HEK293 (cell line): Measurements from ENCODE around the gene KRTAP13-3.

Source experiments
- CTCF ChIA-PET: fragments of 350-600 bp; formaldehyde crosslinking; extraction: SDS; loops from one replicate; lab custom pipeline; 2021; ENCODE audit warnings: antibody characterized with exemption; lab: Yijun Ruan, JAX
- POLR2A ChIA-PET: fragments of 300-600 bp; formaldehyde crosslinking; extraction: SDS; loops from one replicate; lab custom pipeline; 2020; ENCODE audit warnings: antibody characterized with exemption, inconsistent platforms; lab: Yijun Ruan, JAX
- H3K27ac ChIP-seq: fragments of 200-500 bp; sonication (Bioruptor generic); 2 replicates; pipeline ENCODE4 v1.5.1; 2014; ENCODE audit warnings: low read depth, low read length, control low read depth, inconsistent platforms; ENCODE audit errors: extremely low read depth
- H3K36me3 ChIP-seq, 2 experiments: fragments of 200-500 bp in 1 of 2; sonication (Bioruptor generic) in 1 of 2; 1 replicate in 1 of 2; 2 replicates in 1 of 2; pipeline ENCODE4 v1.5.1; 2014 to 2017; ENCODE audit warnings: inconsistent platforms in 2 of 2, low read length in 2 of 2; ENCODE audit not compliant: control insufficient read depth in 2 of 2, insufficient read depth in 1 of 2
- H3K4me1 ChIP-seq: fragments of 200-500 bp; sonication (Bioruptor generic); 2 replicates; pipeline ENCODE4 v1.5.1; 2014; ENCODE audit warnings: mild to moderate bottlenecking, low read length, inconsistent platforms; ENCODE audit not compliant: control insufficient read depth, insufficient read depth
- H3K4me3 ChIP-seq: 2 replicates; pipeline ENCODE4 v1.5.1; 2011; ENCODE audit warnings: low read depth, mild to moderate bottlenecking, control low read depth, low read length, moderate library complexity
- H3K9me3 ChIP-seq: fragments of 200-500 bp; sonication (Bioruptor generic); 2 replicates; pipeline ENCODE4 v1.5.1; 2014; ENCODE audit warnings: low read depth, low read length, inconsistent platforms; ENCODE audit not compliant: control insufficient read depth, insufficient read depth
- FEZF1 ChIP-seq: fragments of 450-650 bp; formaldehyde crosslinking; IDR thresholded peaks from 2 replicates; pipeline ENCODE4 v1.5.1; 2016; ENCODE audit warnings: missing biosample characterization, missing genetic modification characterization
- KLF8 ChIP-seq: fragments of 450-650 bp; formaldehyde crosslinking; IDR thresholded peaks from 2 replicates; pipeline ENCODE4 v1.5.1; 2016; ENCODE audit warnings: missing biosample characterization, missing genetic modification characterization
- PBX3 ChIP-seq: sonication (generic); formaldehyde crosslinking; IDR thresholded peaks from 2 replicates; pipeline ENCODE4 v1.8.1; 2022; ENCODE audit warnings: mild to moderate bottlenecking, moderate library complexity, missing genetic modification reagents
- SCRT2 ChIP-seq: fragments of 450-650 bp; formaldehyde crosslinking; IDR thresholded peaks from 2 replicates; pipeline ENCODE4 v1.5.1; 2016; ENCODE audit warnings: missing biosample characterization, missing genetic modification characterization
- SETDB1 ChIP-seq: IDR thresholded peaks from one replicate; pipeline ENCODE4 v1.6.1; 2017; ENCODE audit warnings: mild to moderate bottlenecking, low read length, moderate library complexity, mixed read lengths; ENCODE audit not compliant: insufficient read length
- SP7 ChIP-seq: fragments of 450-650 bp; formaldehyde crosslinking; IDR thresholded peaks from 2 replicates; pipeline ENCODE4 v1.5.1; 2016; ENCODE audit warnings: missing biosample characterization, missing genetic modification characterization
- TRIM28 ChIP-seq: IDR thresholded peaks from 2 replicates; pipeline ENCODE4 v1.6.1; 2011; ENCODE audit warnings: low read length, control low read depth, borderline replicate concordance
- ZBTB7A ChIP-seq: fragments of 450-650 bp; formaldehyde crosslinking; IDR thresholded peaks from 2 replicates; pipeline ENCODE4 v1.5.1; 2016; ENCODE audit warnings: low read depth, missing biosample characterization, missing genetic modification characterization
- ZNF148 ChIP-seq: fragments of 450-650 bp; formaldehyde crosslinking; IDR thresholded peaks from 2 replicates; pipeline ENCODE4 v1.5.0; 2017; ENCODE audit warnings: missing biosample characterization, missing genetic modification characterization, borderline replicate concordance
- ZNF2 ChIP-seq: fragments of 450-650 bp; formaldehyde crosslinking; IDR thresholded peaks from 2 replicates; pipeline ENCODE4 v1.5.1; 2016; ENCODE audit warnings: missing biosample characterization, missing genetic modification characterization
- ZNF391 ChIP-seq: fragments of 450-650 bp; formaldehyde crosslinking; IDR thresholded peaks from 2 replicates; pipeline ENCODE4 v1.5.1; 2016; ENCODE audit warnings: low read depth, missing biosample characterization, missing genetic modification characterization, borderline replicate concordance
- ZNF394 ChIP-seq: fragments of 450-650 bp; formaldehyde crosslinking; IDR thresholded peaks from 2 replicates; pipeline ENCODE4 v1.5.1; 2016; ENCODE audit warnings: missing biosample characterization, missing genetic modification characterization, mild to moderate bottlenecking, moderate library complexity, borderline replicate concordance
- ZNF398 ChIP-seq: fragments of 450-650 bp; formaldehyde crosslinking; IDR thresholded peaks from 2 replicates; pipeline ENCODE4 v1.5.1; 2017; ENCODE audit warnings: missing biosample characterization, missing genetic modification characterization
- ZNF518A ChIP-seq: fragments of 450-650 bp; formaldehyde crosslinking; conservative IDR thresholded peaks from 2 replicates; pipeline ENCODE4 v1.5.1; 2016; ENCODE audit warnings: low read depth, missing biosample characterization, missing genetic modification characterization
- ZNF521 ChIP-seq: fragments of 450-650 bp; formaldehyde crosslinking; IDR thresholded peaks from 2 replicates; pipeline ENCODE4 v1.5.1; 2017; ENCODE audit warnings: missing biosample characterization, mild to moderate bottlenecking, missing genetic modification characterization
- ZNF623 ChIP-seq: fragments of 450-650 bp; formaldehyde crosslinking; IDR thresholded peaks from 2 replicates; pipeline ENCODE4 v1.5.1; 2016; ENCODE audit warnings: missing biosample characterization, missing genetic modification characterization
- ZNF639 ChIP-seq: fragments of 450-650 bp; formaldehyde crosslinking; IDR thresholded peaks from 2 replicates; pipeline ENCODE4 v1.5.1; 2016; ENCODE audit warnings: missing biosample characterization, missing genetic modification characterization
- ZNF76 ChIP-seq: fragments of 450-650 bp; formaldehyde crosslinking; IDR thresholded peaks from 2 replicates; pipeline ENCODE4; 2016; ENCODE audit warnings: low read depth, missing biosample characterization, missing genetic modification characterization, borderline replicate concordance
- ZNF776 ChIP-seq: fragments of 450-650 bp; formaldehyde crosslinking; IDR thresholded peaks from 2 replicates; pipeline ENCODE4 v1.5.0; 2017; ENCODE audit warnings: missing biosample characterization, missing genetic modification characterization, borderline replicate concordance
- ZNF777 ChIP-seq: fragments of 450-650 bp; formaldehyde crosslinking; IDR thresholded peaks from 2 replicates; pipeline ENCODE4 v1.5.1; 2017; ENCODE audit warnings: missing biosample characterization, missing genetic modification characterization, borderline replicate concordance
- ZNF791 ChIP-seq: fragments of 450-650 bp; formaldehyde crosslinking; IDR thresholded peaks from 2 replicates; pipeline ENCODE4 v1.5.1; 2016; ENCODE audit warnings: missing biosample characterization, missing genetic modification characterization

Gene KRTAP13-3

GRCh38 chr21:30426731-30427130, 1.0 kb upstream of the KRTAP13-3 start (continued):
- TF ChIP-seq ZNF148 (no peak), FEZF1 (no peak), ZNF521 (no peak), ZNF391 (no peak), ZNF639 (tag by site-specific recombination) (no peak), SP7 (tag by site-specific recombination) (no peak), ZNF398 (tag by site-specific recombination) (no peak), ZNF623 (no peak), ZNF776 (tag by site-specific recombination) (no peak), ZNF777 (no peak), ZNF791 (no peak)

- Histone ChIP-seq H3K27ac (no peak overlapping the region), H3K9me3 (no peaks in the 10 kb centered on the region; the same call in 1 of the 2 replicates), H3K36me3 (no peaks in the 10 kb centered on the region), H3K4me3 (no peak overlapping the region), H3K4me1 (no peaks in the 10 kb centered on the region)
- CTCF ChIA-PET, result interaction anchor here (0.8 kb wide), 1 partner anchor 17 kb away, joined by 5 read pairs; no protein-coding TSS in a partner anchor
- TF ChIP-seq PBX3 (CRISPR knock-in tag), result no peak
- peak; percentile 94 for TF ChIP-seq SETDB1
- peak; percentile 79; the same call in 1 of the 2 replicates for TF ChIP-seq TRIM28
- POLR2A ChIA-PET, result no interaction called here
These were observed 9.7 kb downstream of the KRTAP13-3 start for GRCh38 chr21:30415993-30416392.

- no peaks in the 10 kb centered on the region for H3K9me3 ChIP-seq
- ChIA-PET CTCF (interaction anchor here (0.6 to 2.0 kb wide), 36 partner anchors 9 to 981 kb away, joined by 3 to 18 read pairs (median 4); partner anchors contain the start of gene KRTAP27-1), POLR2A (no interaction called here)
- H3K27ac ChIP-seq, result no peak overlapping the region
- H3K4me3 ChIP-seq, result no peak overlapping the region
- no peaks in the 10 kb centered on the region for H3K4me1 ChIP-seq
- H3K36me3 ChIP-seq, result no peaks in the 10 kb centered on the region
- TF ChIP-seq ZBTB7A (tag by site-specific recombination), result no peak
- TF ChIP-seq ZNF394 (tag by site-specific recombination), result peak; percentile 65; the same call in 1 of the 2 replicates
- 0 out of 2 replicates have a peak, but pooled peaks have one; percentile 30 for TF ChIP-seq ZNF518A (tag by site-specific recombination)
- TF ChIP-seq TRIM28, result peak; percentile 80; the same call in 1 of the 2 replicates
- 0 out of 2 replicates have a peak, but pooled peaks have one; percentile 23 for TF ChIP-seq KLF8
- peak; percentile 39; the same call in 1 of the 2 replicates for TF ChIP-seq SCRT2
- TF ChIP-seq ZNF2 (tag by site-specific recombination), result 0 out of 2 replicates have a peak, but pooled peaks have one; percentile 28
- peak; percentile 21; the same call in 1 of the 2 replicates for TF ChIP-seq ZNF76 (tag by site-specific recombination)
These were observed 16.8 kb downstream of the KRTAP13-3 start for GRCh38 chr21:30408782-30409494.
